ENCODE measurements around the gene HLA-DOA. TPM values are rescaled to one million over a fixed set of nuclear protein-coding genes. Genes with fewer than 3 reads are reported as not detected.

Gene HLA-DOA
- total and polyA plus RNA-seq, 10 of the 15 experiments (the other 5 are each of a cell fraction or from before 2014, with no cell fraction given), result 8.8 to 108 (median 58.3) TPM

- ATAC-seq (no peak), DNase-seq (ENCODE audit: low read depth, low spot score) (no peak), FAIRE-seq (no peak)
- no peaks in the 10 kb centered on the region for H3K27me3 ChIP-seq (replicated peaks in 1 of 2; ENCODE audit: control insufficient read depth in 2 of 2, insufficient read depth in 2 of 2, low read length in 1 of 2)
- H3K9me3 ChIP-seq (replicated peaks; ENCODE audit: control insufficient read depth, insufficient read depth, low read length), result no peaks in the 10 kb centered on the region
- H3K4me1 ChIP-seq (ENCODE audit: control insufficient read depth, insufficient read depth, low read length), result peaks cover 8% of the 10 kb centered on the region
- no peak overlapping the region for H3K9ac ChIP-seq (ENCODE audit: control insufficient read depth, insufficient read depth, low read length)
- no peak overlapping the region for H3K27ac ChIP-seq (ENCODE audit: control insufficient read depth, insufficient read depth)
- RAD21 ChIA-PET (ENCODE audit: unreplicated experiment), result interaction anchor here (6.6 to 12.2 kb wide), 2 partner anchors 6 to 22 kb away, joined by 41 to 224 read pairs; partner anchors contain the start of gene HLA-DMA
- H2AFZ ChIP-seq (ENCODE audit: control insufficient read depth, low read depth, low read length), result no peak overlapping the region
- no peaks in the 10 kb centered on the region for H4K20me1 ChIP-seq (ENCODE audit: control insufficient read depth, insufficient read depth)
- no peaks in the 10 kb centered on the region for H3K36me3 ChIP-seq (ENCODE audit: control insufficient read depth in 2 of 2, insufficient read depth in 2 of 2, low read length in 1 of 2)
- in situ Hi-C loops (cut with MboI) (loop anchor here (25.0 kb wide), 2 partner anchors 1400 to 1700 kb away; partner anchors contain the start of gene LTA), intact Hi-C loops (cut with micrococcal nuclease; ENCODE audit: unreplicated experiment) (no loop called here)
- POLR2A ChIA-PET, result interaction anchor here (1.0 to 4.4 kb wide), 4 partner anchors 9 to 19 kb away, joined by 3 to 24 read pairs (median 10); partner anchors contain the start of gene HLA-DMA
- WGBS (ENCODE audit: insufficient coverage, insufficient replicate concordance, low lambda C conversion rate, missing lambda C conversion rate), result 0% methylated on average over 1 of the region's 1 CpG
- TF ChIP-seq BCL11A (IDR thresholded peaks at IDR 0.05; ENCODE audit: low read depth, low read length), result no peak
- no TSS peak for BruUV-seq (replicated peaks)
- peaks cover 15% of the 10 kb centered on the region for H3K79me2 ChIP-seq (ENCODE audit: control insufficient read depth, insufficient read depth, low read length)
- no peak overlapping the region for H3K4me2 ChIP-seq (ENCODE audit: control insufficient read depth, insufficient read depth)
- SMC1A ChIA-PET (ENCODE audit: uncharacterized antibody, unreplicated experiment), result interaction anchor here (1.2 to 17.2 kb wide), 5 partner anchors 8 to 75 kb away, joined by 3 to 347 read pairs (median 4); partner anchors contain the start of gene HLA-DMA
- CTCF ChIA-PET, result interaction anchor here (1.4 to 8.5 kb wide), 6 partner anchors 8 to 29 kb away, joined by 5 to 243 read pairs (median 10); partner anchors contain the start of gene HLA-DMA
- no peak overlapping the region for H3K4me3 ChIP-seq
These were observed 47.1 kb downstream of the HLA-DOA start for GRCh38 chr6:32962213-32962826.

- Histone ChIP-seq H3K4me3 (no peak overlapping the region), H3K27me3 (replicated peaks in 1 of 2; ENCODE audit: control insufficient read depth in 2 of 2, insufficient read depth in 2 of 2, low read length in 1 of 2) (no peaks in the 10 kb centered on the region), H4K20me1 (ENCODE audit: control insufficient read depth, insufficient read depth) (no peaks in the 10 kb centered on the region), H3K4me1 (ENCODE audit: control insufficient read depth, insufficient read depth, low read length) (peaks cover 7% of the 10 kb centered on the region), H3K27ac (ENCODE audit: control insufficient read depth, insufficient read depth) (no peak overlapping the region), H3K9ac (ENCODE audit: control insufficient read depth, insufficient read depth, low read length) (no peak overlapping the region), H2AFZ (ENCODE audit: control insufficient read depth, low read depth, low read length) (no peak overlapping the region), H3K9me3 (replicated peaks; ENCODE audit: control insufficient read depth, insufficient read depth, low read length) (no peaks in the 10 kb centered on the region), H3K4me2 (ENCODE audit: control insufficient read depth, insufficient read depth) (no peak overlapping the region), H3K79me2 (ENCODE audit: control insufficient read depth, insufficient read depth, low read length) (peaks cover 1% of the 10 kb centered on the region), H3K36me3 (ENCODE audit: control insufficient read depth in 2 of 2, insufficient read depth in 2 of 2, low read length in 1 of 2) (no peaks in the 10 kb centered on the region)
- ChIA-PET SMC1A (ENCODE audit: uncharacterized antibody, unreplicated experiment) (interaction anchor here (1.6 to 5.5 kb wide), 2 partner anchors 23 to 27 kb away, joined by 4 to 33 read pairs; no protein-coding TSS in a partner anchor), POLR2A (interaction anchor here (1.0 to 4.4 kb wide), 3 partner anchors 9 to 19 kb away, joined by 3 to 15 read pairs (median 3); no protein-coding TSS in a partner anchor), CTCF (interaction anchor here (0.7 to 4.3 kb wide), 2 partner anchors 26 to 27 kb away, joined by 3 to 23 read pairs; no protein-coding TSS in a partner anchor), RAD21 (ENCODE audit: unreplicated experiment) (no interaction called here)
- FAIRE-seq (no peak), ATAC-seq (no peak), DNase-seq (ENCODE audit: low read depth, low spot score) (no peak)
- 100% methylated on average over 3 of the region's 5 CpGs for WGBS (ENCODE audit: insufficient coverage, insufficient replicate concordance, low lambda C conversion rate, missing lambda C conversion rate)
- intact Hi-C loops (cut with micrococcal nuclease; ENCODE audit: unreplicated experiment) (no loop called here), in situ Hi-C loops (cut with MboI) (loop anchor here (25.0 kb wide), 2 partner anchors 1398 to 1702 kb away; partner anchors contain the start of gene LTA)
- no TSS peak for BruUV-seq (replicated peaks)
- TF ChIP-seq ZNF207 (IDR thresholded peaks at IDR 0.05; ENCODE audit: borderline replicate concordance) (no peak), RCOR1 (conservative IDR thresholded peaks at IDR 0.05; ENCODE audit: low read depth, low read length) (no peak), NR2C1 (IDR thresholded peaks at IDR 0.05) (no peak), TAF1 (IDR thresholded peaks at IDR 0.05; ENCODE audit: borderline replicate concordance, low read depth, low read length) (no peak), HDAC2 (IDR thresholded peaks at IDR 0.05) (no peak), JUND (IDR thresholded peaks at IDR 0.05; ENCODE audit: low read depth, low read length) (no peak), SMAD1 (IDR thresholded peaks at IDR 0.05; ENCODE audit: low read depth, partially characterized antibody) (no peak), MEF2B (IDR thresholded peaks at IDR 0.05; ENCODE audit: partially characterized antibody, poor library complexity, severe bottlenecking) (no peak), RELB (IDR thresholded peaks at IDR 0.05; ENCODE audit: low read depth) (no peak), TBL1XR1 (IDR thresholded peaks at IDR 0.05; ENCODE audit: low read depth, low read length) (no peak), FOS (IDR thresholded peaks at IDR 0.05; ENCODE audit: borderline replicate concordance, extremely low read depth, insufficient read length) (no peak), TCF12 (IDR thresholded peaks at IDR 0.05; ENCODE audit: low read depth, low read length) (no peak), CBX5 (IDR thresholded peaks at IDR 0.05; ENCODE audit: low read depth) (no peak), SREBF1 (IDR thresholded peaks at IDR 0.05; ENCODE audit: low read length) (no peak), ZNF217 (IDR thresholded peaks at IDR 0.05) (no peak)
These were observed 48.8 kb downstream of the HLA-DOA start for GRCh38 chr6:32960563-32960962.
